ENCODE measurements around the gene TRAPPC2L. TPM values are rescaled to one million over a fixed set of nuclear protein-coding genes. Genes with fewer than 3 reads are reported as not detected.
A peak's percentile ranks its signal among the peaks of the same experiment; 100 is the strongest.

The TRAPPC2L gene
- total RNA-seq, 6 experiments from 2014 or later: 58.0 to 75.9 (median 65.6) TPM

DNA sequence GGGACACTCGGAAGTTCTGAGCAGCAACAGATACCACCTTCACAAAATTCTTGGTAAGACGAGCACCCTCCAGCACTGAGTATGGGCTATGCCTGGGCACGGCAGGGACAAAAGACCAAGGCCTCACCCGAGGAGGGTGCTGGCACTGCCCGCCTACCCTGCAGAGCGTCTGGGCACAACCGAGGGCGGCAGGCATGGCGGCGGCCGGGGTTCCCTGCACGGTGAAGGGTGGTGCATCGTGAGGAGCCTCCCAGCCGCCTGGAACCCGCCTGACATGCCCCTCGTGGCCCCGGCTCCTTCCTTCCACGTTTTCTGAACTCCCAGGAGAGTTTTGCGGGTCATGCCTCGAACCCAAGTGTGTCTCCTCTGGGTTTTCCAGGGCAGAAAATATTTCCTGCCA, 19.1 kb upstream of the TRAPPC2L start:
- Mint-ChIP-seq H3K9me3 (no peaks in the 10 kb centered on the region), H3K36me3 (ENCODE audit: low read depth) (no peaks in the 10 kb centered on the region), H3K4me3 (no peak overlapping the region), H3K4me1 (ENCODE audit: low read depth) (no peaks in the 10 kb centered on the region), H3K27me3 (ENCODE audit: insufficient read depth) (no peaks in the 10 kb centered on the region; the same call in 1 of the 2 replicates), H3K27ac (no peak overlapping the region)
- TF ChIP-seq, protein P1, sequence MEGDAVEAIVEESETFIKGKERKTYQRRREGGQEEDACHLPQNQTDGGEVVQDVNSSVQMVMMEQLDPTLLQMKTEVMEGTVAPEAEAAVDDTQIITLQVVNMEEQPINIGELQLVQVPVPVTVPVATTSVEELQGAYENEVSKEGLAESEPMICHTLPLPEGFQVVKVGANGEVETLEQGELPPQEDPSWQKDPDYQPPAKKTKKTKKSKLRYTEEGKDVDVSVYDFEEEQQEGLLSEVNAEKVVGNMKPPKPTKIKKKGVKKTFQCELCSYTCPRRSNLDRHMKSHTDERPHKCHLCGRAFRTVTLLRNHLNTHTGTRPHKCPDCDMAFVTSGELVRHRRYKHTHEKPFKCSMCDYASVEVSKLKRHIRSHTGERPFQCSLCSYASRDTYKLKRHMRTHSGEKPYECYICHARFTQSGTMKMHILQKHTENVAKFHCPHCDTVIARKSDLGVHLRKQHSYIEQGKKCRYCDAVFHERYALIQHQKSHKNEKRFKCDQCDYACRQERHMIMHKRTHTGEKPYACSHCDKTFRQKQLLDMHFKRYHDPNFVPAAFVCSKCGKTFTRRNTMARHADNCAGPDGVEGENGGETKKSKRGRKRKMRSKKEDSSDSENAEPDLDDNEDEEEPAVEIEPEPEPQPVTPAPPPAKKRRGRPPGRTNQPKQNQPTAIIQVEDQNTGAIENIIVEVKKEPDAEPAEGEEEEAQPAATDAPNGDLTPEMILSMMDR (IDR thresholded peaks at IDR 0.05): no peak
- no peak for DNase-seq

DNA sequence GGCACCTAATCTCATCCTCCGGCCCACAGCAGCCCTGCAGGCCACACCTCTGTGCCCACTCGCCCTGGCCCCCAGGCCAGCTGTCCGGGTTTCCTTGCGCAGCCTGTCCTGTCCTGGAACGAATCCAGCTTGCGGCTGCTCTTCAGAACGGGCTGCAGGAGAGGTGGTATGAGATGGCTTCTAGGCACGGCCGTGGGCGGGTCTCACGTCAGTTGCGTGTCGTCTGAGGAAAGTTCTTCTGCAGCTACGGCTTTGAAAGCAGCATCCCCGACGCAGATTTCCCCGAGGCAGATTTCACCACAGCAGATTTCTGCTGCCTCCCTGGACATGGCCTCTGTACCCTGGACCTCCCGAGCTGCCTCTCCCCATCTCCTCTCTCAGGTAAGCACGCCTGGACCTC, 18.4 kb upstream of the TRAPPC2L start:
- TF ChIP-seq, protein P1 (IDR thresholded peaks at IDR 0.05): no peak
- DNase-seq: no peak
- Mint-ChIP-seq H3K36me3 (ENCODE audit: low read depth) (no peaks in the 10 kb centered on the region), H3K27ac (no peak overlapping the region), H3K9me3 (no peaks in the 10 kb centered on the region), H3K4me3 (no peak overlapping the region), H3K4me1 (ENCODE audit: low read depth) (no peaks in the 10 kb centered on the region), H3K27me3 (ENCODE audit: insufficient read depth) (no peaks in the 10 kb centered on the region; the same call in none of the 2 replicates)

DNA sequence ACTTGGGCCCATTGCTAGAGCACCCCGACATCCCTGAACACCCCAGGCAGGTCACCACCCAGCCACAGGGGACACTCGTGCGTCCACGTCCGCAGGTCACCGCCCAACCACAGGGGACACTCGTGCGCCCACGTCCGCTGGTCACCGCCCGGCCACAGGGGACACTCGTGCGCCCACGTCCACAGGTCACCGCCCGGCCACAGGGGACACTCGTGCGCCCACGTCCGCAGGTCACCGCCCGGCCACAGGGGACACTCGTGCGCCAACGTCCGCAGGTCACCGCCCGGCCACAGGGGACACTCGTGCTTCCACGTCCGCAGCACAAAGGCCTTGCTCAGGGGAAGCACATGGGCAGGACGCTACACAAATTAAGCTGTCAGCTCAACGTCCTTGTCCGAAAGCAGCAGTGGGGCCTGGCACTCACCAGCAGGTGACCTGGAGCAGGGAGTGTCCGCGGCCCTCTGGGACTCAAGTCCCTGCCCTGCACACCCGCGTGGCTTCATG, 17.8 kb upstream of the TRAPPC2L start:
- Mint-ChIP-seq H3K4me3 (no peak overlapping the region), H3K9me3 (no peaks in the 10 kb centered on the region), H3K27me3 (ENCODE audit: insufficient read depth) (no peaks in the 10 kb centered on the region; the same call in none of the 2 replicates), H3K4me1 (ENCODE audit: low read depth) (no peaks in the 10 kb centered on the region), H3K36me3 (ENCODE audit: low read depth) (no peaks in the 10 kb centered on the region), H3K27ac (no peak overlapping the region)
- TF ChIP-seq, protein P1 (IDR thresholded peaks at IDR 0.05): peak; percentile 39; the same call in 1 of the 2 replicates
- no peak for DNase-seq

DNA sequence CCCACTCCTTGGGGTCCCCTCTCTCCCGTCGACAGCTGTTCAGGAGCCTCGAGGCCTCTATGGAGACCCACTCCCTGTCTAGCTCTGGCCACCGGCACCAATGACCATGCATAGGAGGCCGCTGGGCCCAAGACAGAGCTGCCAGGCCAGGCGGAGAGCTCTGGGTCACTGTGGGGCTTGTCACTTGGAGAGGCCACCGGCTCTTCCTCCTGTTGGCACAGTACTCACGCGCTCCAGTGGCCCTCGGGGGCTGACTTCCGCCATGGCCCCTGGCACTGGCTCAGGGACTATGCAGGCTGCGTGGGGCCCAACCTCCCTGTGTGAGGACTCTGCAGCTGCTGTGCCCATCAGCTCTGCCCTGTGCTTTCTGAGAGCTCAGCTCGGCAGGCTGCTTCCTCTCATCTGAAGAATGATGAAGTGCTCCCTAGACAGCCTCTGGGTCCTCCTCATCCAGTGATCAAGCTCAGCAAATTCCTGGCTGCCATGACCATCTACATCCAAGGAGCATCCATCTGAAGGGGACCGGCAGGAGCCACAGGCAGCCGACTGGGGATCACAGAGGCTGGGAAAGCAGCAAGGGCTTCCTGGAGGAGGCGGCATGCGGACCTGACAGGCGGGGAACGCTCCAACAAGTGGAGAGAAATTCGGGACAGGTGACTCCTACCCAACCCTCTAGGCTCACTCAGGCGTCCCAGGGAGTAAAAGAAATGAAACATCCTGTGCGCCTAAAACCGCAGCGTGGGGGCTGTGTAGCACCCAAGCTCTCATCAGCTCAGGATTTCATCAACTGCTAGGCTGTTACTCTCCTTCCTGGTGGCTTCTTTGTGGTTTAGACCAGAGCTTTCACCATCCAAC, 17.0 kb upstream of the TRAPPC2L start:
- TF ChIP-seq, protein P1 (IDR thresholded peaks at IDR 0.05): no peak
- H3K27ac Mint-ChIP-seq: no peak overlapping the region
- no peak for DNase-seq
- H3K4me1 Mint-ChIP-seq (ENCODE audit: low read depth): no peaks in the 10 kb centered on the region
- H3K9me3 Mint-ChIP-seq: no peaks in the 10 kb centered on the region
- H3K36me3 Mint-ChIP-seq (ENCODE audit: low read depth): no peaks in the 10 kb centered on the region
- H3K27me3 Mint-ChIP-seq (ENCODE audit: insufficient read depth): no peaks in the 10 kb centered on the region; the same call in none of the 2 replicates
- H3K4me3 Mint-ChIP-seq: no peak overlapping the region

DNA sequence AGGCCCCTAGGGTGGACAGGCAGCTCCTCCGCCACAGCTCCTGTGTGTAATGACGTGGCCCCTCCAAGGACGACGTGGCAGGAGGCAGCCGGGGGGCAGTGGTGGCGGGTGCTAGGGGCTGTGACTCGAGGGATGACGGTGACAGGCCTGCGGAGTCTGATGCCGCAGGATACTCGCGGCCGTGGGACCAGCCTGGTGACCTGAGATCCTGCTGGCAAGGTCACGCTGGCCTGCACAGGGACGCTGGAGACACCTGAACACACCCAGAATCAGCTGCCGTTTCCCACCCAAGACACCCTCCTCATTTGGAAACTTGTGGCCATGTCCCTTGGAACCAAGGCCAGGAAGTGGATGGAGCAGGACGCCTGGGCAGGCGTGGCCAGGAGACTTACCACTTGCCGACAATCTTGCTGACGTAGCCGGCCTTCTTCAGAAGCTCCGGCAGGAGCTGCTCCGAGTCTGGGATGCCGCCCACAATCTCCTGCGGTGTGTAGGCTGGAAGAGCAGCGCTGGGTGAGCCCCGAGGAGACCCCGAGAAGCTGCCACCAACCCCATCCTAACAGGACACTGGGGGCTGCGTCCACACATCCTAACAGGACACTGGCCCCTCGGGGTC, 16.2 kb upstream of the TRAPPC2L start:
- no peaks in the 10 kb centered on the region for H3K36me3 Mint-ChIP-seq (ENCODE audit: low read depth)

More for the DNA sequence above, 16.2 kb upstream of the TRAPPC2L start:
- H3K4me1 Mint-ChIP-seq (ENCODE audit: low read depth): no peaks in the 10 kb centered on the region
- no peak overlapping the region for H3K4me3 Mint-ChIP-seq
- no peaks in the 10 kb centered on the region; the same call in none of the 2 replicates for H3K27me3 Mint-ChIP-seq (ENCODE audit: insufficient read depth)
- H3K9me3 Mint-ChIP-seq: no peaks in the 10 kb centered on the region
- no peak for DNase-seq
- H3K27ac Mint-ChIP-seq: no peak overlapping the region
- TF ChIP-seq, protein P1 (IDR thresholded peaks at IDR 0.05): no peak
